ENCODE data around the gene ALDH3A1.

Gene ALDH3A1

GRCh38 chr17:19725486-19725885, 22.6 kb downstream of the ALDH3A1 start:
- no peak for TF ChIP-seq CTCF (IDR thresholded peaks at IDR 0.05; ENCODE audit: low read length, missing control alignments)
- no peak overlapping the region for H3K4me3 ChIP-seq (replicated peaks; ENCODE audit: low read depth, low read length)
- no peak for DNase-seq (ENCODE audit: low read depth)

GRCh38 chr17:19724501-19725420, 23.3 kb downstream of the ALDH3A1 start:
- no peak overlapping the region for H3K4me3 ChIP-seq (replicated peaks; ENCODE audit: low read depth, low read length)
- no peak for TF ChIP-seq CTCF (IDR thresholded peaks at IDR 0.05; ENCODE audit: low read length, missing control alignments)
- DNase-seq (ENCODE audit: low read depth) = no peak

- no peak for TF ChIP-seq CTCF (IDR thresholded peaks at IDR 0.05; ENCODE audit: low read length, missing control alignments)
- DNase-seq (ENCODE audit: low read depth) = no peak
- H3K4me3 ChIP-seq (replicated peaks; ENCODE audit: low read depth, low read length) = no peak overlapping the region
These were observed 24.1 kb downstream of the ALDH3A1 start for GRCh38 chr17:19723964-19724363.

- no peak for TF ChIP-seq CTCF (IDR thresholded peaks at IDR 0.05; ENCODE audit: low read length, missing control alignments)
- DNase-seq (ENCODE audit: low read depth) = no peak
- H3K4me3 ChIP-seq (replicated peaks; ENCODE audit: low read depth, low read length) = no peak overlapping the region
These were observed 27.3 kb downstream of the ALDH3A1 start for GRCh38 chr17:19720631-19721426.

- DNase-seq (ENCODE audit: low read depth) = no peak
- H3K4me3 ChIP-seq (replicated peaks; ENCODE audit: low read depth, low read length) = no peak overlapping the region
- TF ChIP-seq CTCF (IDR thresholded peaks at IDR 0.05; ENCODE audit: low read length, missing control alignments) = no peak
These were observed 28.0 kb downstream of the ALDH3A1 start for GRCh38 chr17:19720210-19720475.

- no peak overlapping the region for H3K4me3 ChIP-seq (replicated peaks; ENCODE audit: low read depth, low read length)
- TF ChIP-seq CTCF (IDR thresholded peaks at IDR 0.05; ENCODE audit: low read length, missing control alignments) = no peak
These were observed 28.5 kb downstream of the ALDH3A1 start for GRCh38 chr17:19719355-19720209.

More at GRCh38 chr17:19719355-19720209, 28.5 kb downstream of the ALDH3A1 start:
- DNase-seq (ENCODE audit: low read depth) = no peak
